Measurements from ENCODE around the gene RELB.

The RELB gene

GRCh38 chr19:45021971-45022370 is 20.7 kb downstream of the RELB start:
- DNase-seq (ENCODE audit: low spot score) = no peak

- no peak for DNase-seq (ENCODE audit: low spot score)
These were observed 21.8 kb downstream of the RELB start for GRCh38 chr19:45023048-45023447.

- DNase-seq (ENCODE audit: low spot score) = no peak
These were observed 24.0 kb downstream of the RELB start for GRCh38 chr19:45025264-45025663.

- no peak for DNase-seq (ENCODE audit: low spot score)
These were observed 26.1 kb downstream of the RELB start for GRCh38 chr19:45027371-45027770.

- no peak for DNase-seq (ENCODE audit: low spot score)
These were observed 29.6 kb downstream of the RELB start for GRCh38 chr19:45030825-45031224.

GRCh38 chr19:45032421-45032820 is 31.2 kb downstream of the RELB start:
- DNase-seq (ENCODE audit: low spot score) = peak; percentile 54

GRCh38 chr19:45035755-45036154 is 34.5 kb downstream of the RELB start:
- no peak for DNase-seq (ENCODE audit: low spot score)

- DNase-seq (ENCODE audit: low spot score) = no peak
These were observed 36.3 kb downstream of the RELB start for GRCh38 chr19:45037393-45038169.

- DNase-seq (ENCODE audit: low spot score) = peak; percentile 82
These were observed 37.9 kb downstream of the RELB start, which contains the start of gene CLASRP for GRCh38 chr19:45038931-45039893. TSS of gene CLASRP (plus strand) at chr19:45039045. CDS start at chr19:45040213, 1,168 bp downstream.

GRCh38 chr19:45040059-45040771 is 39.0 kb downstream of the RELB start:
- no peak for DNase-seq (ENCODE audit: low spot score)

- DNase-seq (ENCODE audit: low spot score) = no peak
These were observed 39.9 kb downstream of the RELB start for GRCh38 chr19:45041125-45041524.

GRCh38 chr19:45045671-45046353 is 44.5 kb downstream of the RELB start:
- DNase-seq (ENCODE audit: low spot score) = no peak

- DNase-seq (ENCODE audit: low spot score) = no peak
These were observed 45.1 kb downstream of the RELB start for GRCh38 chr19:45046355-45046754.

- no peak for DNase-seq (ENCODE audit: low spot score)
These were observed 46.0 kb downstream of the RELB start for GRCh38 chr19:45047188-45047797.

- DNase-seq (ENCODE audit: low spot score) = no peak
These were observed 47.9 kb downstream of the RELB start for GRCh38 chr19:45049073-45049736.

GRCh38 chr19:45050036-45050435 is 48.8 kb downstream of the RELB start:
- no peak for DNase-seq (ENCODE audit: low spot score)

- no peak for DNase-seq (ENCODE audit: low spot score)
These were observed 50.8 kb downstream of the RELB start for GRCh38 chr19:45051929-45052579.

GRCh38 chr19:45056831-45057230 is 55.6 kb downstream of the RELB start:
- DNase-seq (ENCODE audit: low spot score) = no peak

- DNase-seq (ENCODE audit: low spot score) = no peak
These were observed 56.2 kb downstream of the RELB start for GRCh38 chr19:45057444-45057843.

Data from SK-N-DZ (cell line).